Astrocyte of the spinal cord (primary cell): ENCODE measurements around the gene ENPP7.

ENCODE experiments used
- DNase-seq: peaks from one replicate; pipeline ENCODE4 v3.0.0; 2011; ENCODE audit warnings: low read depth, low spot score
- H3K4me3 ChIP-seq: 2 replicates; pipeline ENCODE4 v1.5.1; 2011; ENCODE audit warnings: low read depth, mild to moderate bottlenecking, low read length, moderate library complexity
- in situ Hi-C: cut with HindIII; loops from 2 replicates; pipeline ENCODE4 v1.10.0; 2017; ENCODE audit warnings: low sequenced_read_pairs
- TF ChIP-seq, protein P1 (sequence below): IDR thresholded peaks from 2 replicates; pipeline ENCODE4 v1.5.1; 2012; ENCODE audit warnings: low read depth, mild to moderate bottlenecking, low read length, inconsistent platforms

Gene ENPP7

DNA sequence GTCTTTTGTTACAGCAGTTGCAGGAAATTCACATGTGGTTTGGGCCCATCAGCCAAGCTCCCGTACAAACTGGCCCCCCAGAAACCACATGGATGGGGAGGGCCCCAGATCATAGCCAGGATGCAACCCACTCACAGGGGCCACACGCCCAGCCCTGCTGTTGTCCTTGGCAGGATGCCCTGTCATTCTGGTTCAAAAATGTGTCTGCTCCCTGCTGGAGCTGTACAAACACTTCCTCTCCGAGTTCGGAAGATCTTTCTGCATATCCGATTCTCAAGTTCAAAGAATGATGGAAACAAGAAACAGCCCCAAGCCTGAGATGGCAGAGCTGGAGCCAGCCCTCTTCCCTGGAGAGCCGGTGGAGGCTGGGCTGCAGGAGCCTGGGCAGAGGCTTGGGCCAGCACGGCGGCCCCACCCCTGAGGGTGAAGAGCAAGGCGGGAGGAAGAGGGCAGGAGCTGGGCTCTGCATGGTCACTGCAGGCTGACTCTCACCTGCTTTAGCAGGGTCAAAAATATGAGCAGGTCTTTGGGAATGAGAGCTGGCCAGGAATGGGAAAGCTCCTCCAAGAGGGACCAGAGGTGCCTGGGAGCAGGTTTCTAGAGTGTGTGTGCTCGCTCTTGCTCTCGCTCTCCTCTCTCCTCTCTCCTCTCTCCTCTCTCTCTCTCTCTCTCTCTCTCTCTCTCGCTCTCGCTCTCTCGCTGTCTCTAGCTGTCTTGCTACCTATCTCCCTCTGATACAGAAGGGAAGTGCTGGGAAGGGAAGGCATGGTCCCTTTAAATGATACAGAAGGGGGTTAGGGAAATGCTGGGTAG, 34.7 kb upstream of the ENPP7 start:
- in situ Hi-C loops: no loop called here
- peak; percentile 73 for DNase-seq
- TF ChIP-seq, protein P1, sequence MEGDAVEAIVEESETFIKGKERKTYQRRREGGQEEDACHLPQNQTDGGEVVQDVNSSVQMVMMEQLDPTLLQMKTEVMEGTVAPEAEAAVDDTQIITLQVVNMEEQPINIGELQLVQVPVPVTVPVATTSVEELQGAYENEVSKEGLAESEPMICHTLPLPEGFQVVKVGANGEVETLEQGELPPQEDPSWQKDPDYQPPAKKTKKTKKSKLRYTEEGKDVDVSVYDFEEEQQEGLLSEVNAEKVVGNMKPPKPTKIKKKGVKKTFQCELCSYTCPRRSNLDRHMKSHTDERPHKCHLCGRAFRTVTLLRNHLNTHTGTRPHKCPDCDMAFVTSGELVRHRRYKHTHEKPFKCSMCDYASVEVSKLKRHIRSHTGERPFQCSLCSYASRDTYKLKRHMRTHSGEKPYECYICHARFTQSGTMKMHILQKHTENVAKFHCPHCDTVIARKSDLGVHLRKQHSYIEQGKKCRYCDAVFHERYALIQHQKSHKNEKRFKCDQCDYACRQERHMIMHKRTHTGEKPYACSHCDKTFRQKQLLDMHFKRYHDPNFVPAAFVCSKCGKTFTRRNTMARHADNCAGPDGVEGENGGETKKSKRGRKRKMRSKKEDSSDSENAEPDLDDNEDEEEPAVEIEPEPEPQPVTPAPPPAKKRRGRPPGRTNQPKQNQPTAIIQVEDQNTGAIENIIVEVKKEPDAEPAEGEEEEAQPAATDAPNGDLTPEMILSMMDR: no peak
- H3K4me3 ChIP-seq: no peak overlapping the region

DNA sequence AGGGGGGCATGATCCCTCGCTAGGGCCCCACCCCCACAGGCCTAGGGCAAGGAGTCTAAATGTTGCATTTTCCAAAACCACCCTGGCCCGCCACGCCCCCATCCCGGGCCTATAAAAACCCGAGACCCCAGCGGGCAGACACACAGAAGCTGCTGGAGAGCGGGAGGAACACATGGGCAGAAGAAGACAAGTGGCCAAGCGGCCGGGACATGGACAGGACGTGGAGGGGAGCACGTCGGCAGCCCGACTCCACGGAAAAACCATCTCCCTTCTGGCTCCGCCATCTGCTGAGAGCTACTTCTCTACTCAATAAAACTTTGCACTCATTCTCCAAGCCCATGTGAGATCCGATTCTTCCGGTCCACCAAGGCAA, 34.1 kb upstream of the ENPP7 start:
- TF ChIP-seq, protein P1: no peak
- H3K4me3 ChIP-seq: no peak overlapping the region
- no peak for DNase-seq
- in situ Hi-C loops: no loop called here

DNA sequence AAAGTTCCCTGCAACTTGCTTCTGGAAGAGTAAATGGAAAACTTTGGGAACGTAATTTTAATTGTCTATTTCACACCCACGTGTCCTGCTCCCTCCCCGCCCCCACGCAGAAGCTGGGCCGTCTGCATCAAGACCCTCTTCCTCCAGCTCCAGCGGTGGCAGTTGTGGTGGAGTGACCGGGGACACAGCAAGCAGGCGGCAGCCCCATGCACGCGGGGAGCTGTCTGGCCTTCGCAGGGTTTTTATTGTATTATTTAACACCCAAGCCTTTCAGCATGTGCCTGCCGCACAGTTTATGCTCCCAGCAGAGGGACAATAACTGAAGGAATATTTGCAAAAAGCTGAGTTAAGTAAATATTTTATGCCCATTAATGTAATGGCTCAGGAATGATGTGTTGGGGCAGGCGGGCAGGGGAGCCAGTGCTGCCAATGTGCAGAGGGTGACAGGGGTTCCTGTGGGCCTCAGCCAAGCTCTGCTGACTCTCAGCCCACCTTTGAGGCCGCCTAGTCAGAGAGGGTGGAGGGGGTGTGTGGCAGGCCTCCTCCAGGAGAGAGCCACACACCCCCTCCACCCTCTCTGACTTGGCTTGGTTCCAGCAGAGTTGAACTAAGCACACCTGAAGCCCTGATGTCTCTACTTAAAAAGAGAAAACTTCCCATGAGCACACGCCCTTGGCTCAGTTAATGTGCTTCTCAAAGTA, 32.4 kb upstream of the ENPP7 start:
- in situ Hi-C loops: no loop called here
- no peak for DNase-seq
- TF ChIP-seq, protein P1: no peak
- no peak overlapping the region for H3K4me3 ChIP-seq

DNA sequence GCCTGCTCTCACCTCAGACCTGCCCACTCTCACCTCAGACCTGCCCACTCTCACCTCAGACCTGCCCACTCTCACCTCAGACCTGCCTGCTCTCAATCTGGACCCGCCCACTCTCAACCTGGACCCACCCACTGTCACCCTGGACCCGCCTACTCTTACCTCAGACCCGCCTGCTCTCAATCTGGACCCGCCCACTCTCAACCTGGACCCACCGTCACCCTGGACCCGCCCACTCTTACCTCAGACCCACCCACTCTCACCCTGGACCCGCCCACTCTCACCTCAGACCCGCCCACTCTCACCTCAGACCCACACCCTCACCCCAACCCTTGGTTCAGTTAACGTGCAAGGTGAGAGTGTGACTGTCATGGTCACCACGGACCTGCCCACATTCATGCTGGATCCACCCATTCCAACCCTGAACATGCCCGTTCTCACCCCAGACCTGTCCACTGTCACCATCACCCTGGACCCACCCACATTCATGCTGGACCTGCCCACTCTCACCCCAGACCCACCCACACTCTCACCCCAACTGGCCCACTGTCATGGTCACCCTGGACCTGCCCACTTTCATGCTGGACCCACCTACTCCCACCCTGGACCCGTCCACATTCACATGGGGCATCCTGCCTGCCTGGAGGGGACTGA, 31.2 kb upstream of the ENPP7 start:
- no peak overlapping the region for H3K4me3 ChIP-seq
- DNase-seq: no peak
- in situ Hi-C loops: no loop called here
- TF ChIP-seq, protein P1: no peak

DNA sequence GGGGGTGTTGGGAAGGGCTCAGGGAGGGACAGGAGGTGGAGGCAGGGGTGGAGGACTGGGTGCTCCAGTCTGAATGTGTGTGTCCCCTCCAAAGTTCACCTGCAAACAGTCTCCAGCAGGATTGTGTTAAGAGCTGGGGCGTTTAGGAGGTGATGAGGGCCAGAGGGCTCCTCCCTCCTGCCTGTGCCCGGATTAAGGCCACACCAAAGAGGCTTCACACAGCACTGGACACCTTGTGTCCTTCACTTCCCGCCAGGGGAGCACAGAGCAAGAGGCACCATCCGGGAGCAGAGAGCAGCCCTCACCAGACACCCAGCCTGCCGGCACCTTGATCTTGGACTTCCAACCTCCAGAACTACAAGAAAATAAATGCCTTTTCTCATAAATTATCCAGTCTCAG, 30.2 kb upstream of the ENPP7 start:
- no peak overlapping the region for H3K4me3 ChIP-seq
- in situ Hi-C loops: no loop called here
- TF ChIP-seq, protein P1: no peak
- no peak for DNase-seq

DNA sequence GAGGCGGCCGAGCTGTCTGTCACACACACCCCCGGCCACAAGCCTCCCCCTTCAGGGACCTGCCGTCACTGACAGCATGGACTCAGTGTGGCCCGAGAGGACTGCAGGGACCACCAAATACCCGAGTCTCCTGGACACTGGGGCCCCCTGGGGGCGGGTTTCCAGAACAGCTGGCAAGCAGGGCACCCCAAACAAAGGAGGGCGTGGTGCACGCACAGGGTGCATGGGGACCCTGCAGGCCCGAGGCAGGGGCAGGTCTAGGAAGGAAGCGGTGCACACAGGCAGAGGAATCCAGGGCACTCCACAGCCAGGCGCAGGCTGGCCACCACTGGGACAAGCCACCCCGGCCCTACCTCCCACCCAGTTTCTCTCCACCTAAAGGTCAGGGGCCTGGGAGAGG, 28.7 kb upstream of the ENPP7 start:
- TF ChIP-seq, protein P1: no peak
- in situ Hi-C loops: no loop called here
- no peak for DNase-seq
- no peak overlapping the region for H3K4me3 ChIP-seq
